HG02571 (cell line): ENCODE results near the gene PROCA1.
"Not testable (repeated sequence)": the region's sequence is repeated elsewhere in the genome, so short reads cannot be mapped to it uniquely, and the experiment has no call there.

Experiments
- ATAC-seq: cut with Tn5 transposase; IDR thresholded peaks from one replicate; pipeline ENCODE4 v1.9.1; 2021; ENCODE audit warnings: mild to moderate bottlenecking, moderate library complexity; ENCODE audit not compliant: unreplicated experiment

PROCA1 gene

GRCh38 chr17:28726226-28726626 is 14.5 kb upstream of the PROCA1 start, which contains the start of gene TLCD1:
Gene TLCD1 (minus strand): TSS chr17:28726233. CDS start chr17:28726097, 136 bp downstream.
- ATAC-seq, result peak; percentile 17

- ATAC-seq, result peak; percentile 3
Observed at GRCh38 chr17:28725660-28726225, 14.1 kb upstream of the PROCA1 start.

- ATAC-seq, result no peak
Observed at GRCh38 chr17:28725166-28725659, 13.5 kb upstream of the PROCA1 start.

- no peak for ATAC-seq
Observed at GRCh38 chr17:28724500-28725165, 12.9 kb upstream of the PROCA1 start.

GRCh38 chr17:28723836-28724499 is 12.3 kb upstream of the PROCA1 start:
- ATAC-seq, result not testable (repeated sequence)

- no peak for ATAC-seq
Observed at GRCh38 chr17:28723159-28723835, 11.6 kb upstream of the PROCA1 start.

GRCh38 chr17:28722417-28723158 is 10.9 kb upstream of the PROCA1 start:
- ATAC-seq, result no peak

- not testable (repeated sequence) for ATAC-seq
Observed at GRCh38 chr17:28720997-28721329, 9.3 kb upstream of the PROCA1 start.

- ATAC-seq, result no peak
Observed at GRCh38 chr17:28720247-28720996, 8.7 kb upstream of the PROCA1 start.

- no peak for ATAC-seq
Observed at GRCh38 chr17:28719021-28719433, 7.3 kb upstream of the PROCA1 start.

GRCh38 chr17:28718333-28719020 is 6.8 kb upstream of the PROCA1 start:
- no peak for ATAC-seq

- ATAC-seq, result no peak
Observed at GRCh38 chr17:28717578-28718332, 6.1 kb upstream of the PROCA1 start, which contains the start of gene RAB34. Gene RAB34 (minus strand): TSS chr17:28717868. CDS start chr17:28717266, 602 bp downstream.

GRCh38 chr17:28716740-28717577 is 5.3 kb upstream of the PROCA1 start:
- ATAC-seq, result no peak

- ATAC-seq, result no peak
Observed at GRCh38 chr17:28715217-28715616, 3.5 kb upstream of the PROCA1 start.

- ATAC-seq, result no peak
Observed at GRCh38 chr17:28714281-28714680, 2.6 kb upstream of the PROCA1 start.

- ATAC-seq, result no peak
Observed at GRCh38 chr17:28712705-28713415, 1.2 kb upstream of the PROCA1 start.

- ATAC-seq, result peak; percentile 38
Observed at GRCh38 chr17:28712032-28712704, 480 bp upstream of the PROCA1 start.
